Measurements from ENCODE around the gene HID1.

The HID1 gene

GRCh38 chr17:74920306-74920620, 52.3 kb downstream of the HID1 start:
- ATAC-seq = no peak
- TF ChIP-seq, protein P1, sequence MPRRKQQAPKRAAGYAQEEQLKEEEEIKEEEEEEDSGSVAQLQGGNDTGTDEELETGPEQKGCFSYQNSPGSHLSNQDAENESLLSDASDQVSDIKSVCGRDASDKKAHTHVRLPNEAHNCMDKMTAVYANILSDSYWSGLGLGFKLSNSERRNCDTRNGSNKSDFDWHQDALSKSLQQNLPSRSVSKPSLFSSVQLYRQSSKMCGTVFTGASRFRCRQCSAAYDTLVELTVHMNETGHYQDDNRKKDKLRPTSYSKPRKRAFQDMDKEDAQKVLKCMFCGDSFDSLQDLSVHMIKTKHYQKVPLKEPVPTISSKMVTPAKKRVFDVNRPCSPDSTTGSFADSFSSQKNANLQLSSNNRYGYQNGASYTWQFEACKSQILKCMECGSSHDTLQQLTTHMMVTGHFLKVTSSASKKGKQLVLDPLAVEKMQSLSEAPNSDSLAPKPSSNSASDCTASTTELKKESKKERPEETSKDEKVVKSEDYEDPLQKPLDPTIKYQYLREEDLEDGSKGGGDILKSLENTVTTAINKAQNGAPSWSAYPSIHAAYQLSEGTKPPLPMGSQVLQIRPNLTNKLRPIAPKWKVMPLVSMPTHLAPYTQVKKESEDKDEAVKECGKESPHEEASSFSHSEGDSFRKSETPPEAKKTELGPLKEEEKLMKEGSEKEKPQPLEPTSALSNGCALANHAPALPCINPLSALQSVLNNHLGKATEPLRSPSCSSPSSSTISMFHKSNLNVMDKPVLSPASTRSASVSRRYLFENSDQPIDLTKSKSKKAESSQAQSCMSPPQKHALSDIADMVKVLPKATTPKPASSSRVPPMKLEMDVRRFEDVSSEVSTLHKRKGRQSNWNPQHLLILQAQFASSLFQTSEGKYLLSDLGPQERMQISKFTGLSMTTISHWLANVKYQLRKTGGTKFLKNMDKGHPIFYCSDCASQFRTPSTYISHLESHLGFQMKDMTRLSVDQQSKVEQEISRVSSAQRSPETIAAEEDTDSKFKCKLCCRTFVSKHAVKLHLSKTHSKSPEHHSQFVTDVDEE (CRISPR knock-in tag; IDR thresholded peaks at IDR 0.05) = no peak
- TF ChIP-seq SNAI2 (CRISPR knock-in tag; IDR thresholded peaks at IDR 0.05) = no peak
- TF ChIP-seq CREB5 (CRISPR knock-in tag; IDR thresholded peaks at IDR 0.05; ENCODE audit: low read depth) = no peak
- TF ChIP-seq ZC3H10 (CRISPR knock-in tag; IDR thresholded peaks at IDR 0.05) = no peak
- TF ChIP-seq TCF4 (CRISPR knock-in tag; IDR thresholded peaks at IDR 0.05; ENCODE audit: borderline replicate concordance) = no peak
- no peak for TF ChIP-seq ZNF565 (CRISPR knock-in tag; conservative IDR thresholded peaks at IDR 0.05; ENCODE audit: low read depth)
- no peak for TF ChIP-seq ZFP3 (CRISPR knock-in tag; IDR thresholded peaks at IDR 0.05)
- TF ChIP-seq ZFP30 (CRISPR knock-in tag; IDR thresholded peaks at IDR 0.05) = no peak
- TF ChIP-seq ESRRG (CRISPR knock-in tag; IDR thresholded peaks at IDR 0.05) = no peak
- no peak for TF ChIP-seq ZNF8 (CRISPR knock-in tag; IDR thresholded peaks at IDR 0.05)
- TF ChIP-seq ISL1 (CRISPR knock-in tag; IDR thresholded peaks at IDR 0.05) = no peak
- TF ChIP-seq PPARA (CRISPR knock-in tag; IDR thresholded peaks at IDR 0.05; ENCODE audit: borderline replicate concordance) = no peak
- TF ChIP-seq CSDC2 (CRISPR knock-in tag; IDR thresholded peaks at IDR 0.05) = no peak
- no peak for TF ChIP-seq PATZ1 (CRISPR knock-in tag; IDR thresholded peaks at IDR 0.05; ENCODE audit: borderline replicate concordance)
- TF ChIP-seq CSRNP3 (CRISPR knock-in tag; IDR thresholded peaks at IDR 0.05) = no peak
- TF ChIP-seq BACH2 (CRISPR knock-in tag; IDR thresholded peaks at IDR 0.05; ENCODE audit: borderline replicate concordance) = no peak
- TF ChIP-seq GLIS3 (CRISPR knock-in tag; IDR thresholded peaks at IDR 0.05) = no peak

- no peak for ATAC-seq
- TF ChIP-seq ESRRG (CRISPR knock-in tag; IDR thresholded peaks at IDR 0.05) = no peak
- TF ChIP-seq PATZ1 (CRISPR knock-in tag; IDR thresholded peaks at IDR 0.05; ENCODE audit: borderline replicate concordance) = no peak
- TF ChIP-seq SNAI2 (CRISPR knock-in tag; IDR thresholded peaks at IDR 0.05) = no peak
- no peak for TF ChIP-seq CSRNP3 (CRISPR knock-in tag; IDR thresholded peaks at IDR 0.05)
- no peak for TF ChIP-seq CREB5 (CRISPR knock-in tag; IDR thresholded peaks at IDR 0.05; ENCODE audit: low read depth)
- no peak for TF ChIP-seq ZFP30 (CRISPR knock-in tag; IDR thresholded peaks at IDR 0.05)
- no peak for TF ChIP-seq ZNF565 (CRISPR knock-in tag; conservative IDR thresholded peaks at IDR 0.05; ENCODE audit: low read depth)
- TF ChIP-seq GLIS3 (CRISPR knock-in tag; IDR thresholded peaks at IDR 0.05) = no peak
- no peak for TF ChIP-seq TOX (CRISPR knock-in tag; IDR thresholded peaks at IDR 0.05; ENCODE audit: borderline replicate concordance)
- TF ChIP-seq RARB (CRISPR knock-in tag; IDR thresholded peaks at IDR 0.05) = no peak
- TF ChIP-seq ZNF8 (CRISPR knock-in tag; IDR thresholded peaks at IDR 0.05) = no peak
- TF ChIP-seq ISL1 (CRISPR knock-in tag; IDR thresholded peaks at IDR 0.05) = no peak
- TF ChIP-seq ZNF70 (CRISPR knock-in tag; IDR thresholded peaks at IDR 0.05) = no peak
- no peak for TF ChIP-seq CSDC2 (CRISPR knock-in tag; IDR thresholded peaks at IDR 0.05)
- no peak for TF ChIP-seq TCF4 (CRISPR knock-in tag; IDR thresholded peaks at IDR 0.05; ENCODE audit: borderline replicate concordance)
- TF ChIP-seq POU6F1 (CRISPR knock-in tag; IDR thresholded peaks at IDR 0.05; ENCODE audit: borderline replicate concordance, low read depth) = no peak
- no peak for TF ChIP-seq BACH2 (CRISPR knock-in tag; IDR thresholded peaks at IDR 0.05; ENCODE audit: borderline replicate concordance)
These were observed 52.9 kb downstream of the HID1 start for GRCh38 chr17:74919440-74920305.

Data from SK-N-SH treated with all-trans-retinoic acid at 6 μM for 48 hours (cell line).